Muscle of arm (tissue), 12 donors: ENCODE measurements around the gene SCAP. TPM values are rescaled to one million over a fixed set of nuclear protein-coding genes. Genes with fewer than 3 reads are reported as not detected.
A peak's percentile ranks its signal among the peaks of the same experiment; 100 is the strongest.
"Not testable (repeated sequence)": the region's sequence is repeated elsewhere in the genome, so short reads cannot be mapped to it uniquely, and the experiment has no call there.

ENCODE experiments used
- DNase-seq: peaks from one replicate; pipeline ENCODE4 v3.0.0-alpha.2; 2013
- polyA plus RNA-seq, 12 donors: library from polyadenylated mRNA; unstranded; fragments of 120-200 nt; gene quantifications; one replicate each; pipeline ENCODE4 v1.2.1, GENCODE V29; 2013; ENCODE audit not compliant: insufficient read length in 12 of 12

SCAP gene
- polyA plus RNA-seq, 12 donors: 38.1 to 63.8 (median 50.1) TPM; not detected in 1

GRCh38 chr3:47399531-47400270, 76.0 kb downstream of the SCAP start:
- no peak for DNase-seq

DNA sequence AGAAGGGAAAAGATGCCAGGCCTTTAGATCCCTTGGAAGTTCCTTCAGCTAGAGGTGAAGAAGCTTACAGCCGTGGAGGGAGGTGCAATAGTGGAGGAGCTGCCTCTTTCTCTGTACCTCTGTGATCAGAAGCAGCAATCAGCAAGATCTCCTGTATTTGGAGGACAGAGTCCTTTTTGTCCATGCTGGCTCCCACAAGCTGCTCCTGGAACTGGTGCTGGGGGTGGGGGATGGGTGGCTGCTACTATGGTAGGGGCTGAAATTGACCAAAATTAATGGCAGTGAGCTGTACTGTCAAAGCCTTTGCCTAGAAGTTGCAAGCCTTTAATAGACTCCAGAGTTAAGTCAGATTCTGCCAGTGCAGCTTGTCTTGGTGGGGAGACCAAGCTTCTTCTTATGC, 76.7 kb downstream of the SCAP start:
- DNase-seq: no peak

GRCh38 chr3:47398228-47398627, 77.5 kb downstream of the SCAP start:
- no peak for DNase-seq

DNA sequence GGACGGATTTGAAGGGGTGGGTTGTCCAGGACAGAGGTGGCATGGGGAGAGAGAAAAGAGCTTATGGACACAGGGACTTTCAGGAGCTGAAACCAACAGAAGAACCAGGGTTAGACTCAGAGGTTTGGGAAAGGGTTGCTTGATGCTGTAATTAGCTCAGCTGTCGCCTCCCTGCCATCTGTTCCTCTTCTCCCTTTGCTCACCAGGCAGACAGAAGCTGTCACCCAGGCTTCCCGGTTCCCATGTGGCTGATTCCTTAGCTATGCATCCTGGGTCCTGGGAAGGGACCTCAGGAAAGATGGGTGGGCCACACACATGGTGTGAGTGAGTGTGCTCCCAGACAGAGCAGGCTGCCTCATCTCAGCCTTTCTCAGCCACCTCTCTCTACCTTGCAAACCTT, 80.9 kb downstream of the SCAP start:
- DNase-seq: no peak

DNA sequence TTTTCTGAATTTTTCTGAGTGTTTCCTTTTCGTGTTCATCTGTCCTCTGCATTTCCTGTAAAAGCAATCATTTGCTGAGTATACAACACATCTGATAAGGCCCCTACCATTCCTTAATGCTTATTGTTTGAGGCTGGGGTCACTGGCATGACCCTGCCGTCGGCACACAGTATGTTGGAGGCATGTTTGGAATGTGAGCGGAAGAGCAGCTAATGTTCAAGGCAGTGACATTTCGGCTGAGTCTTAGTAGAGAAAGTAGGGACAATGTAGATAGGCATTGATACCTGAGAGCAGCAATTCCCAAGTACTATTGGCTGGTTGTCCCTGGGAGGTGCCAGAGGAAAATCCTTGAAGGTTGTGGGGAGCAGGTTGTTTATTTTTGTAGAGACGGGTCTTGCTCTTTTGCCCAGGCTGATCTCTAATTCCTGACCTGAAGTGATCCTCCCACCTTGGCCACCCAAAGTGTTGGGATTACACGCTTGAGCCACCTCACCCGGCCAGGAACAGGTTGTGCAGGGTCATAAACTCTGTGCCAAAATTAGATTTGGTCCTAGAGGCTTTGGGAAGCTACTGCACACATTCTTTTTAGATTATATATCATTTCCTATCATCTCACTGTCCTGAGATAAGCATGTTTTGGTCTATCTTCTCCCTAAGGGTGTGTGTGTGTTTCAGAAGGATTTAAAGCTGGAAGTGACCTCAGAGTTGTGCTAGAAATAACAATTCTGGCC, 81.4 kb downstream of the SCAP start:
- DNase-seq: no peak

- DNase-seq: no peak
Observed at GRCh38 chr3:47392933-47393332, 82.8 kb downstream of the SCAP start.

- no peak for DNase-seq
Observed at GRCh38 chr3:47385796-47386195, 89.9 kb downstream of the SCAP start.

- no peak for DNase-seq
Observed at GRCh38 chr3:47385007-47385406, 90.7 kb downstream of the SCAP start.

DNA sequence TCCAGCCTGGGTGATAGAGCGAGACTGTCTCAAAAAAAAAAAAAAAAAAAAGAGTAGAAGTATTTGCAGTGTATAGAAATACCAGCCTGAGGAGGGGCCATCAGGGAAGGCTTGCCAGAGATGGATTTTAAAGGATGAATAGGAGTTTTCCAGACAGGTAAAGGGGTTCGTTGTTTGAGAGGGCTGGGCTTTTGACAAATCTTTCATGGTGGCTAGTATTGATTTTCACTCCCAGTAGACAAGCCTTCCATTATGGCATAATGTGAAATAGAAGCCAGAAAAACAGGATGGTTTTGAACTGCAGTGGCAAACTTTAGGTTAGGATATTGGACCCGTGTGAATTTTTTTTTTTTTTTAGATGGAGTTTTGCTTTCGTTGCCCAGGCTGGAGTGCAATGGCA, 91.3 kb downstream of the SCAP start:
- DNase-seq: no peak

- peak; percentile 90 for DNase-seq
Observed at GRCh38 chr3:47381317-47382157, 94.2 kb downstream of the SCAP start.

DNA sequence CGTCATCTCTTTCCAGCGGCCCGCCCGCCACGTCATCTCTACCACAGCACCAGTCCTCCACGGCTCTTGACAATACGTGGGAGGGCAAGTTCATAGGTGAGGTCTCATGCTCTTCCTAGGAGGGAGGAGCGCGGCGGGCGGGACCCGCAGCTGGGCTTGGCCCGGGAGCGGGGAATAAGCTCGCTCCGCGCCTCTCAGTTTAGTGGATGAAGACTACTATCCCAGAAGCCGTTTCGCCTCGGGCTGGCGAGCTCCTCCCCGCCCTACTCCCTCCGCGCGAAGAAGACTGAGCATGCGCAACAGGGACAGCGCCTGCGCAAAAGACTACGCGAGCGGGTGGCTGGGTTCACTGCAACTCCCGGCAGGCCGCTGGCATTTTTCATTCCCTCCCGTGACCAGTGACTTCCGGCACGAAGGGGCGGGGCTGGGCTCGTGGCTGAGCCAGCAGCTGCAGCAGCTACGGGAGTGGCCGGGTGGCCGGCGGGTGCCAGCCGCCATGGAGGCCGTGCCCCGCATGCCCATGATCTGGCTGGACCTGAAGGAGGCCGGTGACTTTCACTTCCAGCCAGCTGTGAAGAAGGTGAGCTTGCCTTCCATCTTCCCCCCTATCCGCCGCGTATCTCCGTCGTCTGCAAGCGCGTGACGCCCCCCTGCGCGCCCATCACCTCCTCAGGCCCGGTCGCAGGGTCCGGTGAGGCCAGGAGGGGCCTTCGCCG, 95.0 kb downstream of the SCAP start, which contains the start of gene PTPN23:
TSS of gene PTPN23 (plus strand) at position 421 of the 716 bp plus-strand sequence. CDS start at position 497, 76 bp downstream.
- DNase-seq: peak; percentile 99

DNA sequence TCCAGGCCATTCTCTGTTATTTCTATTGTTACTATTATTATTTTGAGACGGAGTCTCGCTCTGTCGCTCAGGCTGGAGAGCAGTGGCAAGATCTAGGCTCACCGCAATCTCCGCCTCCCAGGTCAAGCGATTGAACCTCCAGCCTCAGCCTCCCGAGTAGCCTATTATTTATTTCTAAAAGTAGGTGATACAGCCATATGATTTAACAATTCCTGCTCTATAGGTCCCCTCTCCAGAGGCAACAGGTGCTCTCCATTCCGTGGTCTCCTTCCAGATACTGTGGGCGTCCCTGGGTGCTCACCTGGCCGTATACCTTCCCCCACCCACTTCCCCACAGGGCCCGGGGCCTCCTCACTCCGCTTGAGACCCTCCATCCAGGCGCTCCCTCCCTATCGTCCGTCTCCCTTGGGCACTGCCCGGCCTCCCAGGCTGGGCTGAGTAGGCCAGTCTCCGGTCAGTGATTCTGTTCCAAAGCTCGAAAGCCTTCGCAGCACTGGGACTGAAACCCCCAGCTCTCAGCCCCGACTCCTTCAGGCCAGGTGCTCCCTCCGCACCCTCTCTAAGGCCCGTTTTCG, 95.6 kb downstream of the SCAP start:
- no peak for DNase-seq

DNA sequence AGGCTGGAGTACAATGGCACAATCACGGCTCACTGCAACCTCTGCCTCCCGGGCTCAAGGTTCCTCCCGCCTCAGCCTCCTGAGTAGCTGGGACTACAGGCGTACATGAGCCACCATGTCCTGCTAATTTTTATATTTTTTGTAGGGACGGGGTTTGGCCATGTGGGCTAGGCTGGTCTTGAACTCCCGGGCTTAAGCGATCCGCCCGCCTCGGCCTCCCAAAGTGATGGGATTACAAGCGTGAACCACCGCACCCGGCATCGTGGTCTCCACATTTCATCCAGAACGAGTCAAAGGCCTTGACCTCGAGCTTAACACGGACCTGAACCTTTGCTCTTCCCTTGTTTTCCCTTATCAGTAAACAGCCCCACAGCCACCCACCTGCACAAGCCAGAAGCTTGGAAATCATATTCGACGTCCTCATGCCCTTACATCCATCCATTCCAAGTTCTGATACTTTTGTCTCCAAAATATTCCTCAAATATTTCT, 96.3 kb downstream of the SCAP start:
- DNase-seq: no peak

- DNase-seq: no peak
Observed at GRCh38 chr3:47378869-47379268, 96.9 kb downstream of the SCAP start.

DNA sequence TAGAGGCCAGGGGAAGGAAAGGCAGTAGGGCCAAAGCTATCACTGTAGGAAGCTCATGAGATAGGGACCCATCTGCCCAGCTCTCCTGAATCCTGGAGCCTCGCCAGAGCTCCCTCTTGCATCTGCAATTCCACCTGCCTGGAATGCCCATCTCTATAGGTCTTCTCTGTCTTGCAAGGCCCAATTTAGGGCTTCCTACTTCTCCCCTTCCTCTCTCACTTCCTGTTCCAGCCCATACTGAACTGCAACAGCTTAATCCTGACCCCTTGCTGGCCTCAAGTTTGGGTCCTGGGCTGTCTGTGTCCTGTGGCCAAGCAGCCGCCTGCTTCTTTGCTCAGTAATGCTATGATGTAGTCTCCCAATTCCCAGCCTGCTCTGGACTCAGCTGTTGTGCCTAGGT, 98.6 kb downstream of the SCAP start:
- no peak for DNase-seq

DNA sequence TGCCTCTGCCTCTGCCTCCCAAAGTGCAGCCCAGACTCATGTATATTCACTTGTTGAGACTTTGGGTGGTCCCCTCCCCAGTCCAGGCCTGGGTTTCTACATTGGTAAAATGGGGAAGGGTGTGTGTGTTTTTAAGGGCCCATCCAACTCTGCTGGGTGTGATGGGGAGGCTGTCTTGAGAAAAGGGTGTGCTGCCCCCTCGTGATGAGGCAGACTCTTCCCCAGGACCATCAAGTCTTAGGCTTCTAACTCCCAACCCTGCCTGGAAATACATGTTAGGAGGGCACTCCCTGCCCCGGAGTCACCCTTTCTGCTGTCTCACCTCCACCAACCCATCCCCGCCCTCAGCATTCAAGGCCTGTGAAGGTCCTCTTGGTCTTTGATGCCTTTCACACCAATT, 99.3 kb downstream of the SCAP start:
- DNase-seq: no peak

- no peak for DNase-seq
Observed at GRCh38 chr3:47374587-47374986, 101.2 kb downstream of the SCAP start.

GRCh38 chr3:47370887-47371697, 104.6 kb downstream of the SCAP start:
- DNase-seq: no peak

GRCh38 chr3:47370020-47370419, 105.7 kb downstream of the SCAP start:
- DNase-seq: not testable (repeated sequence)

GRCh38 chr3:47367631-47368030, 108.1 kb downstream of the SCAP start:
- no peak for DNase-seq
